ENCODE results near the gene SLC25A18.
"Not testable (repeated sequence)": the region's sequence is repeated elsewhere in the genome, so short reads cannot be mapped to it uniquely, and the experiment has no call there.

Gene SLC25A18, protein sequence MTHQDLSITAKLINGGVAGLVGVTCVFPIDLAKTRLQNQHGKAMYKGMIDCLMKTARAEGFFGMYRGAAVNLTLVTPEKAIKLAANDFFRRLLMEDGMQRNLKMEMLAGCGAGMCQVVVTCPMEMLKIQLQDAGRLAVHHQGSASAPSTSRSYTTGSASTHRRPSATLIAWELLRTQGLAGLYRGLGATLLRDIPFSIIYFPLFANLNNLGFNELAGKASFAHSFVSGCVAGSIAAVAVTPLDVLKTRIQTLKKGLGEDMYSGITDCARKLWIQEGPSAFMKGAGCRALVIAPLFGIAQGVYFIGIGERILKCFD

DNA sequence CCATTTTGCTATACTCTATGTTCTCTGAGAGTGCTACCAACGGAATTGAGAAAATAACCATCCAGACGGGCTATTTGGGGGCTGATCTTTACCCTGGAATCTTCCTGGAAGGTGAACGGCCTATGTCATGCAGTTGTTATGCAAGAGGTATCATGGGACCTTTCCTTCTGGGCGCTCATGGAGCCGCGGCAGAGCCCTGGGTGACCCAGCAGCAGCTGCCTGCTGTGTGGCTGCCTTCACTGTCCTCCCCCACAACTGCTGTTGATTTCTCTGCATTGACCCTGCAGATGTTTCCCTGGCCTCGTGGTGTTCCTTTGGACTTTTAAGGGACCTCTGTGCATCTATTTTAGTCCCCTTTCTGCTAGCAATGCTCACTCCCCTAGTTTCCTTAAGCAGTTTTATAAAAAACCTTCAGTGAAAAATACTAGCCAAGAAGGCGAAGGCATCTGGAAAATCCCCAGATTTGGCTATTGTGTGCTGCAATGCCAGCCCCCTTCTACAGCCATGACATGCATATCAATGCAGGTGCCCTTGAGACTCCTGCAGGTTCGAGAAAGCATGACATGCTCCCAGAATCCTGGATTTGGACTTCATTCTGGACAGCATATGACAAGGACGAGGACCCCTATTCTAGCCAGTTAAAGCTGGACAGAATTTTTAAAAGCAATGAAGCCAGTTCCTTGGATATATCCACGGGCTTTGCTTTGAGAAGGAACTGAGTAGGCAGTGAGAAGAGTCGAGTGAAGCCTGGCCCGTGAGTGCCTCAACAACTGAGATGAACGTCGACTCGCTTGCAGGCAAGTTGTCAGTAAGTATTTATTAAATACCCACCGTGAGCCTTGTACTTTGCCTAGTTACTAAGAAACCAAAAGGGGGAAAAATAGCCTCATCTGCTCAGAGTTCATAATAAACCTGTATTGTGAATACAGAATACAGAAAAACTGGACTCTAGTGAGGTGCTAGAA is at the start of gene SLC25A18:
Gene SLC25A18, plus strand, starts transcription at position 593 of the 965 bp plus-strand sequence. CDS start 16,447 bp downstream, outside the sequence.
- TF ChIP-seq, protein P1, sequence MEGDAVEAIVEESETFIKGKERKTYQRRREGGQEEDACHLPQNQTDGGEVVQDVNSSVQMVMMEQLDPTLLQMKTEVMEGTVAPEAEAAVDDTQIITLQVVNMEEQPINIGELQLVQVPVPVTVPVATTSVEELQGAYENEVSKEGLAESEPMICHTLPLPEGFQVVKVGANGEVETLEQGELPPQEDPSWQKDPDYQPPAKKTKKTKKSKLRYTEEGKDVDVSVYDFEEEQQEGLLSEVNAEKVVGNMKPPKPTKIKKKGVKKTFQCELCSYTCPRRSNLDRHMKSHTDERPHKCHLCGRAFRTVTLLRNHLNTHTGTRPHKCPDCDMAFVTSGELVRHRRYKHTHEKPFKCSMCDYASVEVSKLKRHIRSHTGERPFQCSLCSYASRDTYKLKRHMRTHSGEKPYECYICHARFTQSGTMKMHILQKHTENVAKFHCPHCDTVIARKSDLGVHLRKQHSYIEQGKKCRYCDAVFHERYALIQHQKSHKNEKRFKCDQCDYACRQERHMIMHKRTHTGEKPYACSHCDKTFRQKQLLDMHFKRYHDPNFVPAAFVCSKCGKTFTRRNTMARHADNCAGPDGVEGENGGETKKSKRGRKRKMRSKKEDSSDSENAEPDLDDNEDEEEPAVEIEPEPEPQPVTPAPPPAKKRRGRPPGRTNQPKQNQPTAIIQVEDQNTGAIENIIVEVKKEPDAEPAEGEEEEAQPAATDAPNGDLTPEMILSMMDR (conservative IDR thresholded peaks at IDR 0.05; ENCODE audit: low read depth, low read length), result peak; percentile 33
- DNase-seq (ENCODE audit: low read depth), result peak; percentile 92
- H3K4me3 ChIP-seq (ENCODE audit: low read depth, low read length), result no peak within 1 kb of the TSS

DNA sequence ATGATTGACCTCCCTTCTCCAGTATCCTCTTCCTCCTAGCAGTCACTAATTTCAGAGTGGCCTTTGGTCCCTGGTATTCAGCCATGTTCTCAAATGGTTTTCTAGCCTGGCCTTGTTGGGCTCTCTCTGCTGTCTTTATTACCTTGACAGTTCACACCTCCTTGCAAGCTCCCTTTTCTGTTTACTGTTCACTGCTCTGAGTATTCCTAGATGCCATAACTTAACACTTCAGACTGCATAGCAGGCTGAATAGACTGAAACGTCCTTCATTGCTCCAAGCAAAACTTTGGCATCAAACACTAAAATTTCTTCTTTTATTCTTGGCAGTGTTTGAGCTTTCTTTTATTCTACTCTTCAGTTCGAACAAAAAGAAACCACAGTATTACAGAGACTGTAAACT is 49.7 kb upstream of the SLC25A18 start:
- DNase-seq (ENCODE audit: low read depth), result no peak
- TF ChIP-seq, protein P1 (conservative IDR thresholded peaks at IDR 0.05; ENCODE audit: low read depth, low read length), result no peak
- no peak overlapping the region for H3K4me3 ChIP-seq (ENCODE audit: low read depth, low read length)

DNA sequence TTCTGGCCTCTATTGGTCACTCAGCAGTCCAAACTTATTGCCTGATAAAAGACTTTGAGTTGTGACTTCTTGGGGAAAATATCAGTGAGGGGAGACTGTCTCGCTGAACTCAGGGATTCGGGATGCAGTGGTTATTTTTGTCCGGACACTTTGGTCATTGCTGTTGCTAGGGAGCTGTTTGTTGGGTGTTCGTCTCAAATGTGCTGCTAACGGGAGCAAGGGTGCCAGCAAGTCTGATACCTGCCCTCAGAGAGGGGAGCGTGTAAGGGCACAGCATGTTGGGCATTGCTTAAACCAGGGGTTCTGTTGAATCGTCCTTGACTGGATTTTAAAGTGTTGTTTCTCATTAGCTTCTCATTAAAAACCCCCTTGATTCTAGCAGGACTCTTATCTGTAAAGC is 49.2 kb upstream of the SLC25A18 start:
- TF ChIP-seq, protein P1 (conservative IDR thresholded peaks at IDR 0.05; ENCODE audit: low read depth, low read length), result no peak
- no peak overlapping the region for H3K4me3 ChIP-seq (ENCODE audit: low read depth, low read length)
- no peak for DNase-seq (ENCODE audit: low read depth)

DNA sequence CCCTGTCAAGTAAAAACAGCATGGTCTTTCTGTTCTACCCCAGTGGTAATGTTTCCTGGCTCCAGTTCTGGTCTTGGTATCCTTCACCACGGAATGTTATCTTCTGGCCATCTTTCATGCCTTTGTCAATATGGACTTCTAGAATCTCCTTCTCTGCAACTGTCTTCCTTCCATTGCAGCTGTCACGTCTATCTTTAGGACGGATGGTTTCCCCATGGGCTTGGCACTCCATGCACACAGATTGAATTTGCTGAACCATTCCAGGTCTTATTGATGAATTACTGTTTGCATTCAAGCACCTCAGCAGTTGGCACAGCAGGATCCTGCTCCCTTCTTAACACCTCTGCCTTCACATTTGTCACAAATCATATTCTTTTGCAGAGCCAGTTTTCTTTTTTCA is 44.9 kb upstream of the SLC25A18 start:
- TF ChIP-seq, protein P1 (conservative IDR thresholded peaks at IDR 0.05; ENCODE audit: low read depth, low read length), result no peak
- no peak for DNase-seq (ENCODE audit: low read depth)
- H3K4me3 ChIP-seq (ENCODE audit: low read depth, low read length), result no peak overlapping the region

DNA sequence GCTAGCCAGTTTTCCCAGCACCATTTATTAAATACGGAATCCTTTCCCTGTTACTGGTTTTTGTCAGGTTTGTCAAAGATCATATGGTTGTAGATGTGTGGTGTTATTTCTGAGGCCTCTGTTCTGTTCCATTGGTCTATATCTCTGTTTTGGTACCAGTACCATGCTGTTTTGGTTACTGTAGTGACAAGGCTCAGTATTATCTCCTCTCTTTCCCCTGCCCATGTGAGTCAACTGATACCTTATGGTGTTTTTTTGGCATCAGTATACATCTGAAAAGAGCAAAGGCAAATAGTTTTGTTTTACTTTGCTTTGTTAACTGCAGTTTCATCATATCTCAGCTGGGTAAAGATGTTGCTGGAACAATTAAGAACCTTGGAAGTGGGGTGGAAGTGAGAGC is 41.3 kb upstream of the SLC25A18 start:
- not testable (repeated sequence) for DNase-seq (ENCODE audit: low read depth); H3K4me3 ChIP-seq (ENCODE audit: low read depth, low read length)

DNA sequence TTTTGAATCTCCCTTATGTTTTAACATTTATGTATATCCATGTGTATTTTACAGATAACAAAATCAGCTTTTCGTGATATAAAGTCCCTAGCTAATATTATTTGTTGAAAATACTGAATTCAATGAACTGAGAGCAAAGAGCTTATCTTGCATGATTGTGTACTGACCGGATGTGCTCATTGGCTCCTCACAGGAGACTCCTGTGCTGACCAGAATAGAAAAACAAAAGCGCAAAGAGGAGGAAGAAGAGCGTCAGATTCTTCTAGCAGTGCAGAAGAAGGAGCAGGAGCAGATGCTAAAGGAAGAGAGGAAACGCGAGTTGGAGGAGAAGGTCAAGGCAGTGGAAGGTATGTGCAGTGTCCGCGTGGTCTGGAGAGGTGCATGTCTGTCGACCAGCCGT is 39.4 kb upstream of the SLC25A18 start:
- peak overlapping the region; percentile 15 for H3K4me3 ChIP-seq (ENCODE audit: low read depth, low read length)
- DNase-seq (ENCODE audit: low read depth), result peak; percentile 30
- TF ChIP-seq, protein P1 (conservative IDR thresholded peaks at IDR 0.05; ENCODE audit: low read depth, low read length), result no peak

DNA sequence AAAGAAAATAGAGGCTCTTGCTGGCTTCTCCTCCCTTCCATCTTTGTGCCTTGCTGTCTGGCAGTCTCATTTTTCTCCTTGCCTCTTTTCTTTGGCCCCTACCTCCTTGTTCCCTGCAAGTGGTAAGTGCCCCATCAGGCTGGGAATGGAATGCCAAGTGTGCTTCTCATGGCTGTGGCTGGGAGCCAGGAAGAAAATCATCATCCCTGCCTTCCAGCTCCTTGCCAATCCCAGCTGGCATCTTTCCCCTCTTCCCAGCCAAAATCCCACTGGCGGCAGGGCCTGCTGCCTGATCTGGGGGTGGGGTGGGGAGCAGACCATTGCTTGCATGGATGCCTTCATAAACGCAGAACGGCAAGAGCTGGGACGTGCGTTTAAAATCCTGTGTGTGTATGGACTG is 27.0 kb upstream of the SLC25A18 start:
- TF ChIP-seq, protein P1 (conservative IDR thresholded peaks at IDR 0.05; ENCODE audit: low read depth, low read length), result no peak
- H3K4me3 ChIP-seq (ENCODE audit: low read depth, low read length), result no peak overlapping the region
- DNase-seq (ENCODE audit: low read depth), result no peak
